GM11168 (cell line): ENCODE measurements around the gene RNF40.

Experiments
- in situ Hi-C: fragments of 300-500 bp; cut with MboI; formaldehyde crosslinking; loops from one replicate; pipeline ENCODE4 v1.12.0; 2022; ENCODE audit warnings: low sequenced_read_pairs; ENCODE audit not compliant: unreplicated experiment

RNF40 gene

GRCh38 chr16:30738984-30739951 lies 22.9 kb upstream of the RNF40 start:
- in situ Hi-C loops: no loop called here

- in situ Hi-C loops: no loop called here
These were observed 21.5 kb upstream of the RNF40 start for GRCh38 chr16:30740364-30741251.

GRCh38 chr16:30741461-30741914 lies 20.6 kb upstream of the RNF40 start:
- in situ Hi-C loops: no loop called here

- in situ Hi-C loops: no loop called here
These were observed 18.4 kb upstream of the RNF40 start for GRCh38 chr16:30743716-30744115.

GRCh38 chr16:30744183-30744582 lies 17.9 kb upstream of the RNF40 start:
- in situ Hi-C loops: no loop called here

GRCh38 chr16:30745082-30745481 lies 17.0 kb upstream of the RNF40 start:
- in situ Hi-C loops: no loop called here

GRCh38 chr16:30746638-30747175 lies 15.4 kb upstream of the RNF40 start:
- in situ Hi-C loops: no loop called here

- in situ Hi-C loops: no loop called here
These were observed 14.8 kb upstream of the RNF40 start for GRCh38 chr16:30747331-30747730.

- in situ Hi-C loops: no loop called here
These were observed 14.1 kb upstream of the RNF40 start, which contains the start of gene PHKG2 for GRCh38 chr16:30747799-30748633. Gene PHKG2, plus strand, starts transcription at chr16:30748425. Its CDS starts 396 bp downstream, at chr16:30748821.

GRCh38 chr16:30748634-30749445 lies 13.3 kb upstream of the RNF40 start:
- in situ Hi-C loops: no loop called here

GRCh38 chr16:30750201-30750600 lies 11.9 kb upstream of the RNF40 start:
- in situ Hi-C loops: no loop called here

- in situ Hi-C loops: no loop called here
These were observed 11.2 kb upstream of the RNF40 start for GRCh38 chr16:30750876-30751465.

- in situ Hi-C loops: no loop called here
These were observed 8.5 kb upstream of the RNF40 start for GRCh38 chr16:30753596-30753995.

GRCh38 chr16:30755955-30756780 lies 6.0 kb upstream of the RNF40 start:
- in situ Hi-C loops: no loop called here

GRCh38 chr16:30756781-30757100 lies 5.4 kb upstream of the RNF40 start:
- in situ Hi-C loops: no loop called here

GRCh38 chr16:30757316-30757715 lies 4.8 kb upstream of the RNF40 start:
- in situ Hi-C loops: no loop called here

- in situ Hi-C loops: no loop called here
These were observed 3.1 kb upstream of the RNF40 start for GRCh38 chr16:30758988-30759491.
